Stomach smooth muscle (tissue), 2 donors: ENCODE data around the gene RNF151.
"Not testable (repeated sequence)": the region's sequence is repeated elsewhere in the genome, so short reads cannot be mapped to it uniquely, and the experiment has no call there.

ENCODE experiments used
- H3K27ac ChIP-seq: one replicate; pipeline ENCODE4 v1.7.0; 2013; ENCODE audit warnings: mild to moderate bottlenecking, low read length, inconsistent platforms
- H3K27me3 ChIP-seq, 2 donors: one replicate each; pipeline ENCODE4 v1.7.0; 2013; ENCODE audit warnings: low read length in 2 of 2; ENCODE audit not compliant: insufficient read depth in 2 of 2, control insufficient read depth in 1 of 2
- H3K36me3 ChIP-seq, 2 donors: one replicate each; pipeline ENCODE4 v1.7.0; 2013; ENCODE audit warnings: low read length in 2 of 2; ENCODE audit not compliant: control insufficient read depth in 2 of 2, insufficient read depth in 2 of 2
- H3K4me1 ChIP-seq: one replicate; pipeline ENCODE4 v1.7.0; 2013; ENCODE audit warnings: low read length; ENCODE audit not compliant: control insufficient read depth, insufficient read depth
- H3K4me3 ChIP-seq, 2 donors: one replicate each; pipeline ENCODE4 v1.7.0; 2013; ENCODE audit warnings: low read length in 2 of 2
- H3K9ac ChIP-seq, 2 donors: one replicate each; pipeline ENCODE4 v1.7.0; 2013; ENCODE audit warnings: low read length in 2 of 2, mild to moderate bottlenecking in 1 of 2
- H3K9me3 ChIP-seq, 2 donors: one replicate each; pipeline ENCODE4 v1.7.0; 2013; ENCODE audit warnings: low read length in 2 of 2; ENCODE audit not compliant: control insufficient read depth in 2 of 2
- donor health status: healthy.
- donor health status: Pancreatic carcinoma.

RNF151 gene

DNA sequence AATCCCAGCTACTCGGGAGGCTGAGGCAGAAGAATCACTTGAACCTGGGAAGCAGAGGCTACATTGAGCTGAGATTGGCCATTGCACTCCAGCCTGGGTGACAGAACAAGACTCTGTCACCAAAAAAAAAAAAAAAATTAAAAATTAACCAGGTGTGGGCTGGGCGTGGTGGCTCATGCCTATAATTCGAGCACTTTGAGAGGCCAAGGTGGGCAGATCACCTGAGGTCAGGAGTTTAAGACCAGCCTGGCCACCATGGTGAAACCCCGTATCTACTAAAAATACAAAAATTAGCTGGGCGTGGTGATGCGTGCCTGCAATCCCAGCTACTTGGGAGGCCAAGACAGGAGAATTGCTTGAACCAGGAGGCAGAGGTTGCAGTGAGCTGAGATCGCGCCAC, 26.8 kb upstream of the RNF151 start:
- H3K27me3 ChIP-seq, H3K9ac ChIP-seq, H3K4me3 ChIP-seq, H3K27ac ChIP-seq, H3K9me3 ChIP-seq: not testable (repeated sequence)
- H3K4me1 ChIP-seq = peaks cover 25% of the 10 kb centered on the region
- peaks cover 16 to 21% of the 10 kb centered on the region in 2 donors for H3K36me3 ChIP-seq

DNA sequence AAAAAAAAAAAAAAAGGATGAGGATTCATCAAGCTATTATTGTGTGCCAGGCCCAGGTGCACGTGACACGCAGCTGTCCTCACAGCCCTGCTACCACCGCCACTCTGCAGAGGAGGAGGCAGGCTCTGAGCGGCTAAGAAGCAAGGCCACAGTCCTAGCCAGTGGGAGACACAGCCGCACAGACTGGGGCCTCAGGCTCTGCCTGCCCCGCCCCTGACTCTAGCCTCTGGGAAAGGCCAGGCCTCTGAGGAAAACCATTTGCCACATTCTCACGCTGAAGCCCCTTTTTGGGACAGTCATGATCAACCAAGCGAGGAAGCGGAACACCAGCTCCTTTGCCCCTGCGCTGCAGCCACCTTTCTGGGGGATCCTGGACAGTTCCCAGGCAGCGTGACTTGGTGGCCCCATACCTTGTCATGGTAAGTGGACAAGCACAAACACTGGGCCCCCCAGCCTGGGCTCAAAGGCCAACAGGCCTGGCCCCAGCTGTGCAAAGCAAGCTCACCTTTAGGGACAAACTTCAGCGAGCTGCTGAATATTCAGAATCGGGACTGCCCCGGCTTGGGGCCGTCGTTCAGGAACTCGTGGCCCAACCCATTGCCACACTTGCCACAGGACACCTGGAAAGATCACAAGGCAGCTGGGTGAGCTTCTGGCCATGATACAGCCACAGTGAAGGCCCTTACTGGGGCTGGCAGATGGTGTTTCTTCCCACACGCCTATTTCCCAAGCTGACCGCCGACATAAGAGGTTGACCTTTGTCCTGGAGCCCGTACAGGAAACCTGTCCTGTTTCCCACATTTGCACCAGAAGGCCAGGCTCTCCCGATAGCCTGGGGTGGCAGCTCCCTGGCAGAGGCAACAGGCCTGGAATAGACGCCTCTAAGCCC, 26.1 kb upstream of the RNF151 start:
- Histone ChIP-seq H3K36me3 (peaks cover 16 to 21% of the 10 kb centered on the region in 2 donors), H3K27ac (no peak overlapping the region), H3K4me1 (peaks cover 25% of the 10 kb centered on the region), H3K9ac (no peak overlapping the region), H3K9me3 (no peaks in the 10 kb centered on the region), H3K4me3 (no peak overlapping the region), H3K27me3 (no peaks in the 10 kb centered on the region)

DNA sequence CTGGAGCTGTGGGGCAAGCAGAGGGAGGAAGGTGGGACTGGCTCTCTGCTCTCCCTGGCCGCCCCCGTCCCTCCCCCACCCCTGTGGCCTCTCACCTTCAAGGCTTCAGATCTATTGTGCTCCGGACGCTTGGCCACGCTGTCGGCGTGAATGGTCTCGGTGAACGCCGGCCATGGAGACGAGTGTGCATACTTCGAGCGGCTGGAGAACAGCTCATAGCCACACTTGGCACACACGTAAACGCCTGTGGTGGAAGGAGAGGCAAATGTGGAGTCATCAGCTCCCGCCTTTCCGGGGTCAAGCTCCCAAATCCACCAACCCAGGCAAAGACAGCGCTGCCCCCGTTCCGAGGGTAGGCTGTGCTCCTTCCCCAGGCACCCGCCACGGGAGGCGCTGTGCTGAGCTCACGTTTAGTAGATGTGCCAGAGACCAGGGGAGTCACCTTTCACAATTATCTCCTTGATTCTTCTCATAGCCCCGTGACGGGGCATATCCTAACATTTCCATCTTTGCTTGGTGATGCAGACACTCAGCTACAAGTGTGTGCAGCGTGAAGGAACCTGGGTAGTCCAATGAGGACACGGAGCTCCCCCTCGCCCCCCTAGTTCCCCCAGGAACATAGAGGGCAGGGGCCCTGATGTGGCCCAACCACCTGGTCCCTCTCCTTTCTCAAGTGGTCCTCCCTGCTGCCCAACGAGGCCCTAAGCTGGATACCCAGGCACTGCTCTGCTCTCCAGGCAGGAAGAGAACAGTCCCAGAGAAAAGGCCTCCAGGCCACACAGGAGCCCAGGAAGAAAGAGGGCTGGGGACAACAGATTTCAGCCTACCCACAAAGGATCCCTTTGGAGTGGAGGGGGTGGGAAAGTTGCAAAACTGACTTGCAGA, 25.3 kb upstream of the RNF151 start:
- H3K27ac ChIP-seq = peak overlapping the region; percentile 90
- H3K36me3 ChIP-seq = peaks cover 16 to 21% of the 10 kb centered on the region in 2 donors
- H3K27me3 ChIP-seq = no peaks in the 10 kb centered on the region
- H3K9me3 ChIP-seq = no peaks in the 10 kb centered on the region
- peaks cover 25% of the 10 kb centered on the region for H3K4me1 ChIP-seq
- peak overlapping the region; percentile 29 to 90 for H3K9ac ChIP-seq
- peak overlapping the region; percentile 84 to 90 for H3K4me3 ChIP-seq

DNA sequence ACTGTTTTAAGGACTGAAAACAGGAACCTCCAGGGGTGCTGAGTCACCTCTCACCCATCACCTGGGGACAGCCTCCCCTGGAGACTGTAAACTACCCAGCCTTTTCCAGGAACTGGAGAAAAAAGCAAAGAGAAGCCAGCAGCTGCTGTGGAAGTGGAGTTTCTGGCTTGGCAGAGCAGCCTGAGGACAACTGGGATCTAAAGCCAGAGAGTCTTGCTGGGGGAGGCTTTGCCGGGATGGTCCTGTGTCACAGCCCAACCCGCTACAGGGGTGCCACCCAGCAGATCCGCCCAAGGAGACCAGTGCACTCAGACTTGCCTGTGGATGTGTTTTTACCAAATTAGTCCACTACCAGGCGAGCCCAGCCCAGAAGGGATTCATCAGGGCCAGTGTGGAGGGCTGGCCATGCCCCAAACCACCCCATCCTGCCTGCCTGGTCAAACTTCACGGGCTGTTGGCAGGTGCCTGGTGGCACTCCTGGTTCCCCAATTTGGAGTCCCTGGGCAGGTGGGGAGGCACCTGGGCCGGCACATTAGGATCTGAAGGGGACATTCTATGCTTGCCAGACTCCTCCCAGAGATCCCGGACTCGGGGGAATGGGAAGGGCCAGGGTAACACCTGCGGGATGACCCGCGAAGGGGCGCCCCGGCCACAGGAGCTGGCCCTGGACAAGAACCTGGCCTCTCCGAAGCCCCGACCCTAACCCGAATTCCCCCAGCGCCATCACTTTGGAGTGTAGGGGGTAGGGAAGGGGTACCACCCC, 24.4 kb upstream of the RNF151 start:
- Histone ChIP-seq H3K4me1 (peaks cover 25% of the 10 kb centered on the region), H3K27ac (peak overlapping the region; percentile 90), H3K36me3 (peaks cover 16% of the 10 kb centered on the region in 2 donors), H3K4me3 (peak overlapping the region; percentile 84 to 90), H3K27me3 (no peaks in the 10 kb centered on the region), H3K9ac (peak overlapping the region; percentile 85 to 90), H3K9me3 (no peaks in the 10 kb centered on the region)

DNA sequence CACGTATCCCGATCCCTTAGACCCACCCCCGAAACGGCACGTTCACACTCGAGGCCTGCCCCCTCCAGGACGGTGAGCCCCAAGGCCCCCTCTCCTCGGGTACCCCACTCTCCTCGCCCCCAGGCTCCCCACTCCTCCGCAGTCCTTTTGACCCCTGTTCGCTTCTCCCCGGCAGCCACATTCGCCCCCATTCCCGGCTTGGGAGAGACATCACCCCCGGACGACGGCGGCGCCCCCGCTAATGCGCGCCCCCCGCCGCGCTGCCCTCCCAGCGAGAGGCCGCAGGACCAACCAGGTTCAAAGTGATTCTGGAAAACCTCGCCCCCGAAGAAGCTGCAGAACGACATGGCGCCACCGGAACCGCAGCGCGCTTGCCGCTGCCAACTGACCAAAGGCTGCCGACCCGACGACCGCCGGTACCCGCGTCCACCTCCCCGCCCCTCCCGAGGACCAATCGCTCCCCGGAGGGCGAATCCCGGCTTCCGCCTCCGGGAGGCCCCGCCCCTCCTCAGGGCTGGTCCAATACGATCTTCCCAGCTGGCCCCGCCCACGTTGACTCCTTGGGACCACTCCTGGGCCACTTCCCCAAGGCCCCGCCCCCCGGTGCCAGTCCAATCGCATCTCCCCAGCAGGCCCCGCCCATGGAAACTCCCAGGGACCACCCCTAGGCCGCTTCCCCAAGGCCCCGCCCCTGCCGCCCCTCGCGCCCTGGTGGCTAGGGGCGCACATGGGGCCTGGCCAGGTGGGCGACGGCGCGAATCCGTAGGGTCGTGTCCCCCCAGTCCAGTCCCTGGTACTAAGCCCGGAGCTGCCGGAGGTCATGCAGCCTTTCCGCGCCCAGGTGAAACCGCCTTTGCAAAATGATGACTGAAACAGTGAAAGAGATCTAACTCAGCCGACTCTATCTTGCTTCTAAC, 23.6 kb upstream of the RNF151 start, which contains the start of gene MSRB1:
Gene MSRB1 (minus strand): TSS at position 390 of the 917 bp plus-strand sequence. CDS start 43 bp downstream, at position 347.
- Histone ChIP-seq H3K9ac (peak within 1 kb of the TSS; percentile 85 to 90), H3K27ac (peak within 1 kb of the TSS; percentile 90), H3K4me3 (peak within 1 kb of the TSS; percentile 84 to 90), H3K4me1 (peaks cover 25% of the 10 kb centered on the region), H3K36me3 (peaks cover 14 to 16% of the 10 kb centered on the region in 2 donors), H3K27me3 (no peaks in the 10 kb centered on the region), H3K9me3 (no peaks in the 10 kb centered on the region)

DNA sequence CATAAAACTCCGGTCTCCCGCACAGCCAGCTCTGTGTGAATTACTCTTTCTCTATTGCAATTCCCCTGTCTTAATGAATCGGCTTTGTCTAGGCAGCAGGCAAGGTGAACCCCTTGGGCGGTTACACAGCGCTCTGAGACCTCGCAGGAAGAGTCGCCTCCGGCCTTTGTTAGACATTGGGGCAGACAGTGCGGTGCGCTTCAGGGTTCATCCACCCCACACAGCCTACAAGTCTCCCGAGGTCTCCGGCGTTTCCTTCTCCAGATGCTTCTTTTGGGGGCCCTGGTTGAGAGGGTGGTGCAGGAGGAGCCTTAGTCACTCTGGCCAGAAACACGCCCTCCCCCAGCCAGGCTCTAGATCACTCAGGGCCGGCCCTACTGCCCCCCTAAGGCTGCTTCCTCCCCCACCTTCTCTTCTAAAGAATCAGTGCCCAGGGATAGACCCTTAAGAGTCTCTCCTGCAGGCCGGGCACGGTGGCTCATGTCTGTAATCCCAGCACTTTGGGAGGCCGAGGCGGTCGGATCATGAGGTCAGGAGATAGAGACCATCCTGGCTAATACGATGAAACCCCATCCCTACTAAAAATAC, 21.9 kb upstream of the RNF151 start:
- no peak overlapping the region for H3K9ac ChIP-seq
- H3K9me3 ChIP-seq = no peaks in the 10 kb centered on the region
- no peak overlapping the region for H3K4me3 ChIP-seq
- peaks cover 25% of the 10 kb centered on the region for H3K4me1 ChIP-seq
- no peak overlapping the region for H3K27ac ChIP-seq
- peaks cover 5% of the 10 kb centered on the region in 2 donors for H3K36me3 ChIP-seq
- no peaks in the 10 kb centered on the region for H3K27me3 ChIP-seq

DNA sequence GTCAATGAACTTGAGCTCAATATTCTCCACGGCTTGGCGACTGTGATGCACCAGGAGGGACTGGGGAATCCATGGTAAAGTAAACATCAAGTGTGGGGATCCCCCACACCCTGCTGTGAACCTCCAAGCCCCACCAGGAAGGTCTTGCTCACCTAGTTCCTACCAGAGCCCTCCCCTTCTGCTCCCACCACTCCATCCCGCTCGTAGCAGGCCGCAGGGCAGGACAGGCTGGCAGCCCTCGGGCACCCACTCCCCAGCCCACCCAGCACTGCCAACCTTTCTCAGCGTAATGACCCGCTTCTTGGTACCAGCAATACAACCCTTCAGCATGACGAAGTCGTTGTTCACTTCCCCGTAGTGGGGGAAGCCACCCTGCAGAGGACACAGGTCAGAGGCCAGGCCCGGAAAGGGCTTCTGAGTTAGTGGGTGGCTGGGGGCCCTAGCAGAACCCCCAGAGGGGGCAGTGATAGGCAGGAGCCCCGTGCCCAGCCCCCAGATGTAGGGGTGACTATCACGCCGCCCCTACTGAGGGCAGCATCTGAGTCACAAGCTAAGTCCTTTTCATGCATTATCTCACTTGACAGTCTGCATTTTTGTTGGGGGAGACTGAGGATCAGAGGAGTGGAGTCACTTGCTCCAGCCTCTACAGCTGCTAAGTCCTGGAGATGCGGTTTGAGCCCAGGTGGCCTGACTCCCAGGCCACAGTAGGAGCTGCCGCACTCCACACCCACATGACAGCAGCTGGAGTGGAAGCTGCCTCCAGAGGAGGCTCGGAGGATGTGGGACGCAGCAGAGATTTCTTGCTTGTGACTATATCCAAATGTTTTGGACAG, 20.9 kb upstream of the RNF151 start:
- Histone ChIP-seq H3K9me3 (no peaks in the 10 kb centered on the region), H3K4me1 (peaks cover 23% of the 10 kb centered on the region), H3K9ac (no peak overlapping the region), H3K27ac (no peak overlapping the region), H3K27me3 (no peaks in the 10 kb centered on the region), H3K36me3 (no peaks in the 10 kb centered on the region), H3K4me3 (no peak overlapping the region)

DNA sequence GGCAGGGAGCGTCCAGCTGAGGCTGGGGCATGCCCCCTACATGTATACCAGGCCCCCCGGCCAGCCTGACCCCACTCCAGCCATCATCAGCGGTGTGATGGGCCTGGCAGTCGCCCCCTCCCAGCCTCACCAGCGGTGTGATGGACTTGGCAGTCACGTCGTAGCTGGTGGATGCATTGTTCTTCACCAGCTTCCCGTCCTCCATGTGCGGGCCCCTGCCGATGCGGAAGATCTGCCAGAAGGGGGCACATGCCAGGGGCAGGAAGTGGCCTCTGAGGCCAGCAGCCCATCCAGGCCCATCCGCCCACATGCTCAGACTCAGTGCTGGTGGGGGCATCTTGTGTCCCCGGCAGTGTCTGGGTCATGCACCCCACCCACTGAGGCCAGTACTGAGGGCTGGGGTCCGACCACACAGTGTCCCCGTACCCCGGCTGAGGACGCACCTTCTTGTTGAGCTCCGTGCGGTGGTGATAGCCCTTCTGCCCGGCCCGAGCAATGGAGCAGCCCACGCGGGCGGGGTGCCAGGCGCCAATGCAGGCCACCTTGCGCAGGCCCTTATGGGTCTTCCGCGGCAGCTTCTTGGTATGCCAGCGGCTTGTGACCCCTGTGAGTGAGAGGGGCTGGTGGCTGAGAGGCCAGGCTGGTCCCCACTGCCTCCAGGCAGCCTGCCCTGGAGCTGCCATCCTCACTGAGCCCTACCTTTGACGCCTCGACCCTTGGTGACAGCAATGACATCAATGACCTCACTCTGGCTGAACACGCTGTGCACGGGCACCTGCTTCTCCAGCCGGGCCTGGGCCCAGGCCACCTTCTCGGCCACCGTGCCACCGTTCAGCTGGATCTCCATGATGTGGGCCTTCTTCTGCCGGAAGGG, 19.9 kb upstream of the RNF151 start:
- no peak overlapping the region for H3K27ac ChIP-seq
- no peaks in the 10 kb centered on the region for H3K27me3 ChIP-seq
- peaks cover 16% of the 10 kb centered on the region for H3K4me1 ChIP-seq
- H3K9ac ChIP-seq = no peak overlapping the region
- no peaks in the 10 kb centered on the region for H3K9me3 ChIP-seq
- H3K4me3 ChIP-seq = no peak overlapping the region
- H3K36me3 ChIP-seq = no peaks in the 10 kb centered on the region
